ENCODE results near the gene OBSCN. TPM values are rescaled to one million over a fixed set of nuclear protein-coding genes. Genes with fewer than 3 reads are reported as not detected.

The OBSCN gene
- total RNA-seq, 1 donor from 2014 or later = 10.2 TPM

GRCh38 chr1:228375578-228376261, 167.9 kb downstream of the OBSCN start:
- Mint-ChIP-seq H3K27ac (ENCODE audit: unreplicated experiment) (no peak overlapping the region), H3K9me3 (ENCODE audit: low read depth) (no peaks in the 10 kb centered on the region), H3K36me3 (ENCODE audit: low read depth) (no peaks in the 10 kb centered on the region), H3K27me3 (ENCODE audit: low read depth) (no peaks in the 10 kb centered on the region), H3K4me3 (ENCODE audit: unreplicated experiment) (no peak overlapping the region), H3K4me1 (ENCODE audit: low read depth) (peaks cover 8% of the 10 kb centered on the region)
- no peak for TF ChIP-seq CTCF (IDR thresholded peaks at IDR 0.05)
- DNase-seq (ENCODE audit: low spot score) = peak; percentile 84

- no peak for DNase-seq (ENCODE audit: low spot score)
- Mint-ChIP-seq H3K4me1 (ENCODE audit: low read depth) (peaks cover 8% of the 10 kb centered on the region), H3K9me3 (ENCODE audit: low read depth) (no peaks in the 10 kb centered on the region), H3K27ac (ENCODE audit: unreplicated experiment) (no peak overlapping the region), H3K27me3 (ENCODE audit: low read depth) (no peaks in the 10 kb centered on the region), H3K4me3 (ENCODE audit: unreplicated experiment) (no peak overlapping the region), H3K36me3 (ENCODE audit: low read depth) (no peaks in the 10 kb centered on the region)
- no peak for TF ChIP-seq CTCF (IDR thresholded peaks at IDR 0.05)
Observed at GRCh38 chr1:228376262-228376628, 168.4 kb downstream of the OBSCN start.

- H3K27ac Mint-ChIP-seq (ENCODE audit: unreplicated experiment) = no peak overlapping the region
- peaks cover 8% of the 10 kb centered on the region for H3K4me1 Mint-ChIP-seq (ENCODE audit: low read depth)
- no peaks in the 10 kb centered on the region for H3K27me3 Mint-ChIP-seq (ENCODE audit: low read depth)
- H3K9me3 Mint-ChIP-seq (ENCODE audit: low read depth) = no peaks in the 10 kb centered on the region
- H3K36me3 Mint-ChIP-seq (ENCODE audit: low read depth) = no peaks in the 10 kb centered on the region
- peak; percentile 88 for DNase-seq (ENCODE audit: low spot score)
- no peak overlapping the region for H3K4me3 Mint-ChIP-seq (ENCODE audit: unreplicated experiment)
- TF ChIP-seq CTCF (IDR thresholded peaks at IDR 0.05) = no peak
Observed at GRCh38 chr1:228376651-228377631, 169.1 kb downstream of the OBSCN start.

GRCh38 chr1:228377664-228378089, 169.8 kb downstream of the OBSCN start:
- H3K4me1 Mint-ChIP-seq (ENCODE audit: low read depth) = peaks cover 8% of the 10 kb centered on the region
- no peaks in the 10 kb centered on the region for H3K27me3 Mint-ChIP-seq (ENCODE audit: low read depth)
- no peak overlapping the region for H3K27ac Mint-ChIP-seq (ENCODE audit: unreplicated experiment)
- no peaks in the 10 kb centered on the region for H3K36me3 Mint-ChIP-seq (ENCODE audit: low read depth)
- TF ChIP-seq CTCF (IDR thresholded peaks at IDR 0.05) = no peak
- H3K9me3 Mint-ChIP-seq (ENCODE audit: low read depth) = no peaks in the 10 kb centered on the region
- no peak for DNase-seq (ENCODE audit: low spot score)
- H3K4me3 Mint-ChIP-seq (ENCODE audit: unreplicated experiment) = no peak overlapping the region

GRCh38 chr1:228378090-228378872, 170.4 kb downstream of the OBSCN start:
- peak; percentile 90 for TF ChIP-seq CTCF (IDR thresholded peaks at IDR 0.05)
- peak; percentile 93 for DNase-seq (ENCODE audit: low spot score)
- Mint-ChIP-seq H3K4me3 (ENCODE audit: unreplicated experiment) (peak overlapping the region; percentile 87), H3K4me1 (ENCODE audit: low read depth) (peaks cover 8% of the 10 kb centered on the region), H3K27ac (ENCODE audit: unreplicated experiment) (no peak overlapping the region), H3K36me3 (ENCODE audit: low read depth) (no peaks in the 10 kb centered on the region), H3K9me3 (ENCODE audit: low read depth) (no peaks in the 10 kb centered on the region), H3K27me3 (ENCODE audit: low read depth) (no peaks in the 10 kb centered on the region)
